ENCODE results near the gene AKAIN1. TPM values are rescaled to one million over a fixed set of nuclear protein-coding genes. Genes with fewer than 3 reads are reported as not detected.

AKAIN1 gene, protein sequence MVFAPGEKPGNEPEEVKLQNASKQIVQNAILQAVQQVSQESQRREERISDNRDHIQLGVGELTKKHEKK
- not detected for polyA plus RNA-seq

DNA sequence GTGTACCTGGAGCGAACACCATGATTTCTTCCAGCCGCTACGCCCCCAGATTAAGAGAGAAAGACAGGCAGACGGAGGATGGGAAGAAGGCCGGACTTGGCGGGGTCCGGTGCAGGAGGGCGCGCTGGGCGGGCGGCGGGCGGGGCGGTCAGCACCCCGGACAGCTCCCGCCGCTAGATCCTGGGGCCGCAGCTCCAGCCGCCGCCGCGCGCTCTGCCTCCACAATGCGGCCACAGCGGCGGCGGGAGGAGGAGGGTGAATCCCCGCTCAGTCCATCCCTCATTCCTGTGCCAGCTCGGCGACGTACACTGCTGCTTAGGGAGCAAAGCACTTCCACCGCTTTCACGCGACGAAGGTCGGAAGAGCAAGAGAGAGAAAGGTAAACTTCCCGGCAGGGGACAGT, at the start of gene AKAIN1:
TSS of gene AKAIN1 (minus strand) at position 226 of the 403 bp plus-strand sequence. CDS start at position 22, 204 bp downstream.
- peak within 1 kb of the TSS in 2 of 5 donors; percentile 27 to 61 for H3K4me3 Mint-ChIP-seq
- H3K4me1 Mint-ChIP-seq: peaks cover 3 to 6% of the 10 kb centered on the region in 2 donors
- peaks cover 0 to 47% (median 9%) of the 10 kb centered on the region in 6 donors for H3K9me3 Mint-ChIP-seq
- DNase-seq: peak in 2 of 3 donors; percentile 6 to 8
- no peak within 1 kb of the TSS for H3K27ac Mint-ChIP-seq
- peaks cover 0 to 3% (median 0%) of the 10 kb centered on the region in 3 donors for H3K36me3 Mint-ChIP-seq
- peaks cover 24 to 44% (median 28%) of the 10 kb centered on the region in 3 donors for H3K27me3 Mint-ChIP-seq (ENCODE audit: low read depth in 3 of 3)

DNA sequence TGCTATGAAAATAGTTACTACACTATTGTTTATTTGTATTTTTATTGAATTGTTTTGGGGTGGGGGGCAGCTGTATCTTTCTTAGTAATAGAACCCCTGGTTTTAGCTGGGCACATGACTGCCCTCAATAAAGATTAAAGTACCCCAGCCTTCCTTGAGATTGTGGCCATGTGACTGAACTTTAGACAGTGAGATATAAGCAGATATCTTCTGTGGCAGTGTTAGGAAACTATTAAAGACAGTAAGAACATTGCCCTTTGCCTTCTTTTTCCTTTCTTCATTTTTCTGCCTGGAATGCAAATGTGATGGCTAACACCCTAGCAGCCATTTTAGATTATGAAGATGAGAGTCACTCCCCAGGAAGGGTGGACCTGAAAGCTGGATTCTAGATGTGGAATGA, 47.9 kb upstream of the AKAIN1 start:
- peaks cover 11 to 32% (median 28%) of the 10 kb centered on the region in 3 donors for H3K36me3 Mint-ChIP-seq
- H3K9me3 Mint-ChIP-seq: no peaks in the 10 kb centered on the region
- H3K4me1 Mint-ChIP-seq: peaks cover 18 to 32% of the 10 kb centered on the region in 2 donors

DNA sequence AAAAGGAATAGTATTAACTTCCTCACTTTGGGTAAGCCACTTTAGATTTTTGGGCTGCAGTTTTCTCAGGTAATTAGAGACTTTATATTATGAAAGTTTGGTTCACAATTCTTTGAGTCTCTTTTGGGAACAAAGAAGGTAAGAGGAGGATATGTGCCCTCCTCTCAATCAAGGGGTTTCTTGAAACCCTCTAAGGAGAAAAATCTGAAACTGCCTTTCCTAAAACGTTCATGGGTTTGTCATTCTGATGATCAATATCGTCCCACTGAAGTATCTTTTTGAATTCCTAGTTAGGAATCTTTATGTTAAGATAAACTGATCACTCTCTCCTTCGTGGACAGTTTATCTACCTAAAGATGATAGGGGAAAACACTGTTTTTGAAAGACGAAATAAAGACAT, 42.4 kb upstream of the AKAIN1 start:
- Mint-ChIP-seq H3K4me1 (peaks cover 43 to 61% of the 10 kb centered on the region in 2 donors), H3K27me3 (ENCODE audit: low read depth in 3 of 3) (peaks cover 6 to 12% (median 12%) of the 10 kb centered on the region in 3 donors), H3K36me3 (peaks cover 11 to 29% (median 29%) of the 10 kb centered on the region in 3 donors), H3K4me3 (peak overlapping the region; percentile 62 to 80 (median 65)), H3K27ac (peak overlapping the region; percentile 26 to 96 (median 60)), H3K9me3 (no peaks in the 10 kb centered on the region)
- DNase-seq: no peak

More for the DNA sequence above, 47.9 kb upstream of the AKAIN1 start:
- Mint-ChIP-seq H3K27me3 (ENCODE audit: low read depth in 3 of 3) (peaks cover 0 to 4% (median 0%) of the 10 kb centered on the region in 3 donors), H3K27ac (peak overlapping the region in 1 of 6 donors; percentile 31), H3K4me3 (no peak overlapping the region)
- DNase-seq: no peak

DNA sequence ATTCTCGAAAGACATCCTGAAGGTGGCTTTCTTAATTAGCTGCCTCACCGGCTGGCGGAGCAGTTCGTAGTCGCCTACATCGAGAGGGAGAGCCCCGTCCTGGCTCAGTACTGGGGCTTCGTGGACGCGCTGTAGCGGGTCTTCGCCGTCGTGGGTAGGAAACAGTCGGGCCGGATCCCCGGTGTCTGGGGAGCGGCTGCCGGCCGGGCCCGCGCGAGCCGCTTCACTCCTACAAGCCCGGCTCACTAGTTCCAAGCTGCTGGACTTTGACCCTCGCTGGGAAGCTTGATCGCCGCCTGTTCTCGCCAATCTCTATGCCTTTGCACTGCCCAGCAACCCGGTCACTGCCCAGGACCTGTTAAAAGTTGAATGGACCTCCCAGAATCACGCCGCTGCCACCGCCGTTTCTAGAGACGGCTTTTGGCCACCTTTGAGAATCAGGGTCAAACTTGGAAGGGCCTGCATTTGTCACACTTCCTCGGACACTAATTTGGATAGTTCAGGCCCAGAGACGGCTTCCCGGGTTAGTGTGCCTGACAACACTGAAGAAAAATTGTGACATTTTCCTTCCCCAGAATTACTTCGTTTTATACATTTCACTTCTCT, 41.4 kb upstream of the AKAIN1 start:
- Mint-ChIP-seq H3K9me3 (no peaks in the 10 kb centered on the region), H3K36me3 (peaks cover 7 to 26% (median 22%) of the 10 kb centered on the region in 3 donors), H3K4me3 (peak overlapping the region; percentile 93 to 95 (median 94)), H3K4me1 (peaks cover 43 to 61% of the 10 kb centered on the region in 2 donors), H3K27ac (peak overlapping the region; percentile 96 to 99 (median 98)), H3K27me3 (ENCODE audit: low read depth in 3 of 3) (peaks cover 8 to 14% (median 12%) of the 10 kb centered on the region in 3 donors)
- no peak for DNase-seq

DNA sequence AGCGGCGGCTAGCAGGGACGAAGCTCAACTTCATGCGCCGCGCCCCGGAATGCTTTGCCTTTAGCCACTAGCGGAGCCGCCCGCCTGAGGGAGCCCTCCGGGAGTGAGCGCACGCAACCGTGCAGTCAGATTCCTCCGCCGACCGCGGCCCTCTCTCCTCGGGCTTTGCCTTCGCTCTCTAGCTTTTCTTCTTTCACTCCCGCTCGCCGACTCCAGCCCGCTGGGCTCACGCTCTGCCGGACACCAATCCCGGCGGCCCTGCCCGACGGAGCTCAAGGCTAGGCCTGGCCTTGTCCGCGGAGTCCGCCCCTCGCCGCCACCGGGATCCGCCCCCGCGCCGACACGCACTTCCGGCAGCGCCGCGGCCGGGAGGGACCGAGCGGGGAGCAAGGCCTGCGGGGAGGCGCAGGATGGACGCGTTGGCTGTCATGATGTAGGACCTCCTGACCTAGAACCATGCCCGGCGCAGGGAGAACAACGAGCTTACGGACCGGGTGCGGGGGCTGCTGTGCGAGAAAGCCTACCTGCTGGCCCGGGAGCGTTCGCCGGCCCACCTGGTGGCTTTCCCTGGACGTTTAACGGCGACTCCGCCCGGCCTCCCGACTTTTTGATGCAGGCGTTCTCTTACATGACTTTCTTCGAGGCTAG, 40.8 kb upstream of the AKAIN1 start:
- Mint-ChIP-seq H3K36me3 (peaks cover 6 to 23% (median 20%) of the 10 kb centered on the region in 3 donors), H3K27ac (peak overlapping the region; percentile 96 to 99 (median 98)), H3K4me1 (peaks cover 42 to 58% of the 10 kb centered on the region in 2 donors), H3K4me3 (peak overlapping the region; percentile 93 to 95 (median 94)), H3K9me3 (no peaks in the 10 kb centered on the region), H3K27me3 (ENCODE audit: low read depth in 3 of 3) (peaks cover 8 to 14% (median 12%) of the 10 kb centered on the region in 3 donors)
- peak; percentile 90 to 92 (median 91) for DNase-seq

DNA sequence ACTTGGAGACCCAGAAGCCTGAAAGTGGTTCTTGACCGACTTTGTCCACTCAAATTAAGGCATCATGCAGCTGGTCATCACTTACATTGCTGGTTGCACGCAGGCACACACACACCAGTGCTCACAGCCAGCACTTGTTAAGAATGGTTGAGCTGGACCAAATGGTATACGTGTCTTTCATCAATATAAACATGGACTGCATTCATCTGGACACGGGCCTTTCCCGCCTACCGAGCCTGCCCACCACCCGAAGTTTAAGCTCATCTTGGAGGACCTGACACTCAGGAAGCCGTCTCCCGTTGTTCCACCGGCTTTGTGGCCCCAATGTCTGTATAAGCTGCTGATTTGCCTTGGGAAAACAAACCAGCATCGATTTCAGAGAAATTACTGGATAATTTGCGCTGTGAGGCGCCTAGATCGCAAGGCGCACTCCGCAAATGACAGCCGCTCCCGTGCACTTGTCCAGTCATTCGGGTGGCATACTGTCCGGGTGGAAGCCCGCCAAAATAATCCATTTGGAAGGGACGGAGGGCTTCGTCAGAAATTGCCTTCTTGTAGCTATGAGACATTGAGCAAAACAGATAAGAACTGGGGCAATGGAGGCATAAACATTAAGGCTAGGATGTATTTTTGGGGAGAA, 40.1 kb upstream of the AKAIN1 start:
- Mint-ChIP-seq H3K9me3 (peaks cover 0 to 4% (median 0%) of the 10 kb centered on the region in 6 donors), H3K27me3 (ENCODE audit: low read depth in 3 of 3) (peaks cover 12 to 17% (median 12%) of the 10 kb centered on the region in 3 donors), H3K27ac (peak overlapping the region; percentile 96 to 99 (median 98)), H3K36me3 (peaks cover 5 to 22% (median 14%) of the 10 kb centered on the region in 3 donors), H3K4me3 (peak overlapping the region; percentile 93 to 95 (median 94)), H3K4me1 (peaks cover 37 to 52% of the 10 kb centered on the region in 2 donors)
- no peak for DNase-seq

DNA sequence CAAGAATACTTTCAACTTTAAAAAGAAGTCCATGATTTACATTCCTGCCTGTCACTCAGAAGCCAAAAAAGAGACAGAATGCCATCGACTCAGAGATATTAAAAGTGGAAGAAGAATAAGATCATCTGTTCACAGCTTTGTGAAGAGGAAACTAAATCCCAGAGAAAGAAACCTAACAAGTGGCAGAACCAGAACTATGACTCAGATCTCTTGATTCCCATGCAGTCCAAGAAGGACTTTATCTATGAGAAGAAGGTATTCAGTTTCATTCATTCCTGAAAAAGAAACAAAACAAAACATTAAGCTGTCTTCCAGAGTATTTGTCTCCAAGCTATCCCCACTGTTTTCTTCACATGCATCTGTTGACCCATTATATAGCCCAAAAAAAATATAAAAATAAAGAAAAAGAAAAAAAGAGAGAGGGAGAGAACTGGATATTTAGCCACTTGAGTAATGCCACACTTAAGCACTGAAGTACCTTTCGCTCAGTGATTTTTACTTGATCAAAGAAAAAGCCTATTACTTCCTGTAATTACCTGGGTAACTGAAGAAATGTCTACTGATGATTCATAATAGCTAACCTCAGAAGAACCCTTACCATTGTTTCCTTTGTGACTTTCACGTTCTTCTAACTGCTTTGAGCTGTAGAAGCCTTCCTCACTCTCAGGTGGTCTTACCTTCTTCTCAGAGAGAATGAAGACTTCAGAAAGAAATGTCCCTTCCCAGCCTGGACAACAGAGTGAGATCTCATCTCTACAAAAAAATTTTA, 17.7 kb upstream of the AKAIN1 start:
- no peak overlapping the region for H3K4me3 Mint-ChIP-seq
- H3K27ac Mint-ChIP-seq: no peak overlapping the region
- H3K27me3 Mint-ChIP-seq (ENCODE audit: low read depth in 3 of 3): peaks cover 3 to 12% (median 5%) of the 10 kb centered on the region in 3 donors
- peaks cover 0 to 5% (median 0%) of the 10 kb centered on the region in 6 donors for H3K9me3 Mint-ChIP-seq
- no peaks in the 10 kb centered on the region for H3K36me3 Mint-ChIP-seq
- no peaks in the 10 kb centered on the region for H3K4me1 Mint-ChIP-seq
- no peak for DNase-seq

DNA sequence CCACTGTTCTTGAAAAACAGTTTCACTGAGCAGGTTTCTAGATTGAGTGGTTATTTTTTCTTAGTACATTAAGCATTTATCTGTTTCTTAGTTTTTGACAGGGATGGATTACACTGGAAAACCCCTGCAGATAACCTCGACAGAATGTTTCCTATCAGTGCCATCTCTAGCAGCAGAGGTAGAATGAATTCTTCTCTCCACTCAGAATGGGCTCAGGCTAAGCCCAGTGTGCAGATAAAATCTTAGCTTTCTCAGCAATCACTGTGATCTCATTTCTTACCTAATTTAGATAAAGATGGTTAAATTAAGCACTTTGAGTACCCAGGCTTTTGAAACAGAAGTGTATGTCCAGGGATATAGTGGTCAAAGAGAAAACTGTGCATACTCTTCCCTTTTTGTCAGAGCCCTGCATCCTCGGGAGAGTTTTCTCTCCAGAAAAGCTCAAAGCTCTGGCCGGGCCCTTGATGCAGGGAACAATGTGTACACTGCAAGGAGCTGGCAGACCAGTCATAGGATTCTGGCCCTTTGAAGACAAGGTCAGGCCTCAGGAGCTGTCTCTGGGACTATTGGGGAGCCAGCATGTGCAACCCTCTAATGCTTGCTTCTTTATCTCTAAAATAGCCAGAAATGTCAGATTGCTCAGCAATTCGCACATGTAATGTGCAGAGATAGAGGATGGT, 10.6 kb upstream of the AKAIN1 start:
- peaks cover 0 to under 1% (median 0%) of the 10 kb centered on the region in 6 donors for H3K9me3 Mint-ChIP-seq
- peaks cover 0 to 7% (median 6%) of the 10 kb centered on the region in 3 donors for H3K27me3 Mint-ChIP-seq (ENCODE audit: low read depth in 3 of 3)
- no peak for DNase-seq
- H3K36me3 Mint-ChIP-seq: no peaks in the 10 kb centered on the region
- H3K27ac Mint-ChIP-seq: no peak overlapping the region
- no peaks in the 10 kb centered on the region for H3K4me1 Mint-ChIP-seq
- no peak overlapping the region for H3K4me3 Mint-ChIP-seq

DNA sequence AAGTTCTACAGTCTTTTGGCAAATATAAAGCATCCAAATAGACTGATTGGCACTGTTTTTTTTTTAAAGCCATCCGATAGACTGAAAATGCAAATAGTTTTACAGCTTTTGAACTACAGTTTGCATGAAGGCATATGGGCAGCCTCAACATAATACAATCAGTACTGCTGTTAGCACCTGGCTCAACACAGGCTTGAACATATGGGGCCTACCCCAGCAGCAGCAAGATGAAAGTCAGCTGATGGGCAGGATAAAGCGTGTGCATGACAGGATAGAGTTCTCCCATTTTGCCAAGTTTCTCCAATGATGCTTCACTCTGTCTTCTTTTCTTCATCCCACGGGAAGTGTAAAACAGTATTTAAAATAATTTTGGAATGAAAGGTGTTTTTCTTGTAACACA, 1.3 kb upstream of the AKAIN1 start:
- H3K4me1 Mint-ChIP-seq: peaks cover 3 to 6% of the 10 kb centered on the region in 2 donors
- no peak overlapping the region for H3K27ac Mint-ChIP-seq
- H3K27me3 Mint-ChIP-seq (ENCODE audit: low read depth in 3 of 3): peaks cover 22 to 45% (median 30%) of the 10 kb centered on the region in 3 donors
- peaks cover 0 to 3% (median 0%) of the 10 kb centered on the region in 3 donors for H3K36me3 Mint-ChIP-seq
- H3K4me3 Mint-ChIP-seq: no peak overlapping the region
- peaks cover 0 to 47% (median 9%) of the 10 kb centered on the region in 6 donors for H3K9me3 Mint-ChIP-seq
- DNase-seq: no peak

DNA sequence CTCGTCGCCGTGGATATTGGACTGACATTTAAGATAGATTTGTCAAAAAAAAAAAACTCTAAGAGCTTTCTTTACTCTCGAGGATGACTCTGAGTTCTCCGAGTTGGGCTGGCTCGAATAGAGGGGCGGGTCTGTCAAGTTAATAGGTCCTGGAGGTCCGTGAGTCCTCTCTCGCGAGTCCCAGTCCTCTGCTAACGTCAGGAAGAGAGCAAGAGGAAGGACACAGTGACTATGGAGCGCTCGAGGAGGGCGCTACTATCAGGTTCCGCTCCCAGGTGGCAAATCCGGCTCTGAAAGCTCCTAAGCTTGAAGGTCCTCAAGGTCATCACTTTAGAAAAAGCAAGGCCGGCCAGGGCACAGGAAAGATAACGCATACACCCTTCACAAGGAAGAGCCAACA, 404 bp upstream of the AKAIN1 start:
- Mint-ChIP-seq H3K4me1 (peaks cover 3 to 6% of the 10 kb centered on the region in 2 donors), H3K4me3 (no peak overlapping the region), H3K27me3 (ENCODE audit: low read depth in 3 of 3) (peaks cover 23 to 45% (median 30%) of the 10 kb centered on the region in 3 donors), H3K36me3 (peaks cover 0 to 3% (median 0%) of the 10 kb centered on the region in 3 donors), H3K27ac (no peak overlapping the region), H3K9me3 (peaks cover 0 to 47% (median 9%) of the 10 kb centered on the region in 6 donors)
- DNase-seq: no peak

DNA sequence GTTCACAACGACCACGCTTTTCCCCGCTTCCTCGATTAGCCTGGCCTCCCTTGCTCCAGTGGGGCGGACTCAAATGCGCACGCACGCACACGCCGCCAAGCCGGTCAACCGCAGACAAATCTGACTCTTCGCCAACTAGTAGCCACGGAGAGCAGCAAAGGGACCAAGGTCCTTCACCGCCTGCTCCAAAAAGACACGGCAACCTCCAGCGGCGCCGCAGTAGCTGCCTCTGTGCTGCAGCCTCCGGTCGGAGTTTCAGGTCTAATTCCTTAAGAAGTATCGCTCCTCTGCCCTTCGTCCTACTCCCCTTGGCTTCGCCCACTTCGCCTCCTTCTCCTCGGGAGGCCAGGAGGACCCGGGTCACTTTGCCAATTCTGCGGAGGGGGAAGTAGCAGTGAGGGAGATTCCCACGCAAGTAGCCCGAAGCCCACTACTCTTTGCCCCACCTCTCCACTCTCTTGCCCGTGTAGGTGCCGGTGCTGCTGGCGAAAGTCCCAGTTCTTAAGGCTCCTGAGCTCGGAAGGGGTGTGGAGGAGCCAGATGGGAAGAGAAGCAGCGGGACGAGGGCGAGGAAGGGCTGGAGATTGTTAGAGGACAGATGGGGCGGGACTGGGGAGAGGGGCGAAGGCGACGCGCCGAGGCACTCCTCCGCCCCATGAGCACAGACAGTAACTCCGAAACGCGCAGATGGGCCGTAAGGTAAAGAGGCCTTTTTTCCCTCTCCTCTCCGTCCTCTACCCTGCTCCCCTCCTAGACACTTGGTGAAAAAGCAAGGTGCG, 615 bp downstream of the AKAIN1 start:
- DNase-seq: no peak
- Mint-ChIP-seq H3K27ac (no peak overlapping the region), H3K4me1 (peaks cover 3 to 6% of the 10 kb centered on the region in 2 donors), H3K9me3 (peaks cover 0 to 47% (median 9%) of the 10 kb centered on the region in 6 donors), H3K4me3 (peak overlapping the region in 2 of 5 donors; percentile 27 to 61), H3K27me3 (ENCODE audit: low read depth in 3 of 3) (peaks cover 24 to 44% (median 28%) of the 10 kb centered on the region in 3 donors), H3K36me3 (peaks cover 0 to 3% (median 0%) of the 10 kb centered on the region in 3 donors)

DNA sequence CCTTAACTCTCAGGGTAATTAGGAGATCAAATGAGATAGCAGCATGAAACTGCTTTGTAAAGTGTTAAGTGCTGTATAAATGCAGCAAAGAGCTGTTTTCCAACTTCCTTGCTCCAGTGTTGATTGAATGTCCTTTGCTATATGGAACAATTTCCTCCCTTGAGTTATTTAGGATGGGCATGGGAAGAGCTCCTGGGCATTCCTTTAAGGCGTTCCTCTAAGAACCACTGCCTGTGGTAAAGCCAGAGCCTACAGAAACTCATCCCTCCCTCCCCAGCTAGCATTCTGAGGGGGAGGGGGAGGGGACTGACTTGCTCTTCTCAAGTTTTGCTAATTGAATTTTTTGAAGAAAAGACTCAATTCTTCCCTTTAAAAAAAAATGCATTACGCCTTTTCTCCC, 1.4 kb downstream of the AKAIN1 start:
- Mint-ChIP-seq H3K4me1 (peaks cover 3 to 6% of the 10 kb centered on the region in 2 donors), H3K27ac (no peak overlapping the region), H3K27me3 (ENCODE audit: low read depth in 3 of 3) (peaks cover 24 to 42% (median 27%) of the 10 kb centered on the region in 3 donors), H3K36me3 (peaks cover 0 to 3% (median 0%) of the 10 kb centered on the region in 3 donors), H3K4me3 (peak overlapping the region in 1 of 5 donors; percentile 10), H3K9me3 (peaks cover 0 to 54% (median 9%) of the 10 kb centered on the region in 6 donors)
- no peak for DNase-seq
